Measurements from ENCODE around the gene DLGAP4.

Gene DLGAP4, protein sequence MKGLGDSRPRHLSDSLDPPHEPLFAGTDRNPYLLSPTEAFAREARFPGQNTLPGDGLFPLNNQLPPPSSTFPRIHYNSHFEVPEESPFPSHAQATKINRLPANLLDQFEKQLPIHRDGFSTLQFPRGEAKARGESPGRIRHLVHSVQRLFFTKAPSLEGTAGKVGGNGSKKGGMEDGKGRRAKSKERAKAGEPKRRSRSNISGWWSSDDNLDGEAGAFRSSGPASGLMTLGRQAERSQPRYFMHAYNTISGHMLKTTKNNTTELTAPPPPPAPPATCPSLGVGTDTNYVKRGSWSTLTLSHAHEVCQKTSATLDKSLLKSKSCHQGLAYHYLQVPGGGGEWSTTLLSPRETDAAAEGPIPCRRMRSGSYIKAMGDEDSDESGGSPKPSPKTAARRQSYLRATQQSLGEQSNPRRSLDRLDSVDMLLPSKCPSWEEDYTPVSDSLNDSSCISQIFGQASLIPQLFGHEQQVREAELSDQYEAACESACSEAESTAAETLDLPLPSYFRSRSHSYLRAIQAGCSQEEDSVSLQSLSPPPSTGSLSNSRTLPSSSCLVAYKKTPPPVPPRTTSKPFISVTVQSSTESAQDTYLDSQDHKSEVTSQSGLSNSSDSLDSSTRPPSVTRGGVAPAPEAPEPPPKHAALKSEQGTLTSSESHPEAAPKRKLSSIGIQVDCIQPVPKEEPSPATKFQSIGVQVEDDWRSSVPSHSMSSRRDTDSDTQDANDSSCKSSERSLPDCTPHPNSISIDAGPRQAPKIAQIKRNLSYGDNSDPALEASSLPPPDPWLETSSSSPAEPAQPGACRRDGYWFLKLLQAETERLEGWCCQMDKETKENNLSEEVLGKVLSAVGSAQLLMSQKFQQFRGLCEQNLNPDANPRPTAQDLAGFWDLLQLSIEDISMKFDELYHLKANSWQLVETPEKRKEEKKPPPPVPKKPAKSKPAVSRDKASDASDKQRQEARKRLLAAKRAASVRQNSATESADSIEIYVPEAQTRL

DNA sequence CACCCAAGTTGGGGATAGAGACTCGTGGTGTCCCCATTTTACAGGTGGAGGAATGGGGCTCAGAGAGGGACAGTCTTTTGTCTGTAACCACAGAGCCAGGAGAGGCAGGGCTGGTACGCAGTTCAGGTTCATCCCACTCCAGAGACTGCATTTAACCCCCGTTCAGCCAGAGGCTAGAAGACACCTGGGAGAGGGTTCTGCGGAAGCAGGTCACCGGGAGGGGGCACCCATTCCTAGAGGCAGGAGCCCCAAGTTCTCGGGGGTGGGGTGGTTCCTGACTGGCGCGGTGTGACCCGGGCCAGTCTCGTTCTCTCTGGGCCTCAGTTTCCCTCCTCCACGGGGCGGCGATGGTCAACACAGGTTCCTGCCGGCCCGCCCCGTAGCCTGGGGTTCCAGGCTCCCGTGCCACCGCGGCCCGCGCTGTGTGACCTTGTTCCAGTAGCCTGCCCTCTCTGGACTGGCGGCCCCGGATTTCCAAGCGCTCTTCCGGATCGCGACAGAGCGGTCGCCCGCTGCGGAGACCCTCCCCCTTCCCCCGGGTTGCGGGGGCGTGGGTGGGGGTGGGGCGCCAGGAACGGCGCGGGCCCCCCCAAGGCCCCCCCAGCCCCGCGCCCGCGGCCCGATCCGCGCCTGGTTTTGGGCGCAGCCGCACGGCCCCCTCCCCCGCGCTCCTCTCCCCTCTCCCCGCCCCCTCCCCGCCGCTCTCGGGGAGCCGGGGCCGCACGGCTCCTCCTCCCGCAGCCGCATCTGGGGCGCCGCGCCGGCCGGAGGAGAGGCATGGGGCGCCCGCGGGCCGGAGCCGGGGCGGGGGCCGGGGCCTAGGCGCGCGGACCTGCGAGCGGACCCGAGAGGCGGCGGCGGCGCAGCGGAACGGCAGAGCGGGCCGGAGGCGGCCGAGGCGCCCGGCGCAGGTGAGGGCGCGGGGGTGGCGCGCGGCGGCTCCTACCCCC, at the start of gene DLGAP4:
TSS of gene DLGAP4 (plus strand) at position 738 of the 950 bp plus-strand sequence. CDS start 125,379 bp downstream, outside the sequence.
- DNase-seq, result no peak

DNA sequence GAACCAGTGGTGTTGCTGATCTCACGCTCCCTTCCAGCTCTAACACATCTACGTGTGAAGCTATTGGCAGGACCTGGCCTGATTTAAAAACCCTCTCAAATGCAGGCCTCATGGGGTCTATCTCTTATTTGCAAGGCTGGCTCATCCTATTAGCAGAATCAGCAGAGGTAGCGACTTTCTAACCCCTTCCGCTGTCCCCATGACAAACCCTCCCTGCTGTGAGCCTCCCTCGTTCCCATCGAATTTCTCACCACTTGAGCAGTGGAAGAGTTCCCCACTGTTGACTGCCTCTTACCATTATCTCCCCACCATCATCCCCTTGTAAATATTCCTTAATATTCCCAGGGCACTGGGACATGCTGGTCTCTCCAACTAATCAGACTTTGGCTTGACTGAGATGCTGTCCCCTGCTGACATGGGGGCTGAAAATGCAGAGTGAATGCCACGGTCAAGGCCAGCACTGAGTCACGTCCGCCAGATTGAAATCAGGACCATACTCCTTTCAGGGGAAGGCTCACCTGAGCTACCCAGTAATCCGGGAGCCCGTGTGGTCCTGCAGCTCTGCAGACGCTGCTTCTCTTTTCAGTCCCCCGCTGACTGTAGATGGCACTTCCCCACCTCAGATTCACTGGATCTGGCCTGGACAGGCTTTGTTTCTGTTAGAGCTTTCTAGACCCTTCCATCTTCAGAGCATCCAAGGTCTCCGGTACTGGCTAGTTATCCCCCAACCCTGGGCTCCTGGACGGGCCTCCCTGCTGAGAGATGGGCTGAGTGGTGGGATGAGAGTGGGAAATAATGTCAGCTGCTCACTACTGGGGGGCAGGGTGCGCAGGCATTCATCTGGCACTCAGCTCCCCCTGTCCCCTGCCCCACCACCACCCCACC, 46.7 kb upstream of the DLGAP4 start:
- DNase-seq, result no peak

DNA sequence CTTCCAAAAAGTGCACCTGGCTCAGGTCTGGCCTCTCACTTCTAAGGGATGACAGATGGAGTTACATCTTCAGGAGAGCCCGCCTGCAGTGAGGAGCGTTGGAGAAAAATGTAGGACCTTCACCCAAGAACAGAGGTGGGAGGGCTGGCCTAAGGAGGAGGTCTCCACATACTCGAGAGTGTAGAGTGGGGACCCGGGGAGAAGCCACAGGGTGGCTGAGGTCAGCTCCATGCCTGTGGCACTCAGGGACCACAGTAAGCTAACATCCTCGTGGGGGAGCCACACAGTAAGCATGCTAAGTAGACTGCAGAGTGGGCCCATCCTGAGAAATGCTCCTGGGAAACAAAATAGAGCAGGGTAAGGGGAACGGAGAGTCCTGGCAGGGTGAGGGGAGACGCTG, 45.8 kb upstream of the DLGAP4 start:
- no peak for DNase-seq

DNA sequence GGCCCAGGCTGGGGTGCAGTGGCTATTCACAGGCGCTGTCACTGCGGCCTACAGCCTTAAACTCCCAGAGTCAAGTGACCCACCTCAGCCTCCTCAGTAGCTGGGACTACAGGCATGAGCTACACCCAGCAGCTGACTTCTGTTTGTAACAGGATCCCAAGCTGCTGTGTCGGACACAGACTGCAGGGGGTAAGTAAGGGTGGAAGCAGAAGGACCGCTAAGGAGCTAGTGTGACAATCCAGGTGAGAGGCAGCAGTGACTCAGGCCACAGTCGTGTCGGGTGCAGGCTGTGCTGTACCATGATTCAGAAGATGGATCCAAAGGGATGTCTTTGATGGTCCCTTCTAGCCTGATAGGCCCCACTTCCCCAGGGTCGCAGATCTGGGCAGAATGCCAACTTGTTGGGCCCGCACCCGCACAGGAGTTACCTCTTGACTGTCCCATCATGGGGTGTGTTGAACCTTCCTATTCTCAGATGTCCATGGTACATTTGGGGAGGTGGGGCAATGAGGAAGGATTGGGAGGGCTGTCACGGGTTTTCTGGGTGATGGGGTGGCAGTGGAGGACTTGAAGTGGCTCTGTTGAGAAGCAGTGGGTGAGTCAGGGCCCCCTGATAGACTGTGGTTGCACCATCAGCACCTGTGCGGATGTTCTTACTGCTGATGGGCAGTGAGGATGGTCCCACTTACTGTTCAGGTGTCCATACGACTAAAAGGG, 44.6 kb upstream of the DLGAP4 start:
- DNase-seq, result no peak

DNA sequence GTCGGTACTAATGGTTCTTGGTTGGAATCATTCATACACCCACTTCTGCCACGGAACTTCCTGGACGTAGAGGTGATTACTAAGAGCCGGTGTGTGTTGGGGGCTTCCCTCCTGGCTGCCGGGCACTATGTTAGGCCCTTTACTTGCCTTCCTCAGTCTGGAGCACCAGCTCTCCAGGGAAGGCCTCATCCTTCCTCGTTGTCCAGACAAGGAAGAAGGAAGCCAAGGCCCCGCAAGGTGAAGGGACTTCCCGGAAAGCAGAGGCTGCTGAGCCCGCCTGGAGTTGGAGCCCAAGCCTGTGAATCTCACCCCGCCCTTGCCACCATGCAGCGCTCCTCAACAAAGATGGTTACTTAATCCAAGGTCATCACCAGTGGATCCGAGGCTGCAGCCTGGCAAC, 43.7 kb upstream of the DLGAP4 start:
- no peak for DNase-seq

DNA sequence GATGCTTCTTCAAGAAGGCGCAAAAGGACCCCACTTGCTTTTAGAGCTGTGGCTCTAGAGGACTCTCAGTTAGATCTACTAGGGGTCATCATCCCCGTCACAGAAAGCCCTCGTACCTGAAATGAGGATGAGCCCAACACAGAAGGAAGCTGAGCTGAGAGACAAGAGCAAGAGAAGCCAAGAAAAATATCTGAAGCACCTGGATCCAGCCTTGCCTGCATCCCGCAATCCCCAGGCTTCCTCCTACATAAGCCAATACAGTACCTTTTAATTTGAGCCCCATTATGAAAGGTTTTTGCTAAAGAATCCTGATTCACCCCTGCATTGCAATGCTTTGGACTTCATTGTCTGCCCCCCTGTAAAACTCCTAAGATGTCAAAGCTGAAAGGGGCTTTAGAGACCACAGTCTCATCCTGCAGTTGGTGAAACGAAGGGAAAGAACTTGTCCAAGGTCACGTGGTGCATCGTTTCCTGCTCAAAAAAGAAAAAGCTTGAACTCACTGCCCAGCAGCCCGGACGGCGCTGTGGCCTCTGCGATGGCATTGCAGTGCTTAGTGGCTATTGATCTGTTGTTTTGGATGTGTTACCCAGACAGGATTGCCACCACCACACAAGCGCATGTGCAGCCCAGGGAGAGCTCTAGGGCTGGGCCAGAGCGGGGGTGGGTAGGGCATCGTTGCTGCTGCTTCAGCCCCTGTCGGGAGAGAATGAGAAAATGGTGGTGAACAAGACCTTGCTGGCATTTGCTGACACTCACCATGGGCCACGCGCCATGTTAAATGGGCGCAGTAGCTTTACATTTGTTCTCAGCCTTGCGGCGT, 41.5 kb upstream of the DLGAP4 start:
- DNase-seq, result no peak

DNA sequence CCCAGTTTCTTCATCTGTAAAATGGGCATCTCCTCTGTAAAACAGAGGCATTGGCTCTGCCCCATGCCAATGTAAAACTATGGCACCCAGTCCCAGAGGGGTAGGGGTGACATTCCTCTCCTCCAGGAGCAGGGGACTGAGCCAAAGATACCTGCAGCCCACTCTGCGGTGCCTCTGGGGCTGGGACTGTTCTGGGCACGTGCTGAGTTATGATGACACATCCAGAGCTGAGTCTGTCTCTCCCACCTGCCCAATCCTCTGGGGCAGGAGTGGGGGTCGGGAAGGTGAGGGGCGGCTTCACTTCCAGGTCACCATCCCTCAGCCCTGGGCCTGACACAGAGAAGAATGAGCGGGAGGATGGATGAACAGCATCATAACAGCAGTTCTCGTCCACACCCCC, 40.0 kb upstream of the DLGAP4 start:
- DNase-seq, result no peak

DNA sequence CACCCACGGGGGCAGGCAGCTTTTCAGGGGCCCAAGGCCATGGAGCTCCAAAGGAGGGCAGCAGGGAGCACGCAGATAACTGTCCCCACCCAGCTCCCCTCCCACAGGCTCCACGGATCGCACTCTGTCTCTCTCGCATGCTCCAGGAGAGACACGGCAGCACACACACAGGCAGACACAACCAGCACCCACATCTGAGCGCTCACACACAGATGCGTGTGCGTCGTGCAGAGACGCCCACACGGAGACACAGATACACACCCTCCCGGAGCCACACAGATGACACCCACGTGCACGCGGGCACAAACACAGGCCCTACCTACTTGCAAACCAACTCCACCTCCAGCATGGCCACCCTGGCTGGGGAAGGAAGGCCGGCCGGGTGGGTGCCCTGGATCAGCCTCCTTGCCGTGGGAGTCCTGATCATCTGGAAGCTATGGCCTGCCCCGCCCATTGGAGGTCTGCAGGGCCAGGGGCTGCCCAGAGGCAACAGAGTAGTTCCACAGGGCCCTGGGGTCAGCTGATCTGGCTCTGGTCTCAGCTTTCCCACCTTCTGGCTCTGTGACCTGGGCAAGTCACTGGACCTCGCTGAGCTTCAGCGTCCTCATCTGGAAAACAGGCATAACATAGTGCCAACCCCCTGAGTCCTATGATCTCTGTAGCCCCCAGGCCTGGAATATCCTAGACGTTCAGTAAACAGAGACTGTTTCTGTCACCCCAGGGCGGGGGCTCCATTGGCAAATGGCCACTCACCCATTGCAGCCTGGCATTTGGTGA, 38.3 kb upstream of the DLGAP4 start:
- no peak for DNase-seq

DNA sequence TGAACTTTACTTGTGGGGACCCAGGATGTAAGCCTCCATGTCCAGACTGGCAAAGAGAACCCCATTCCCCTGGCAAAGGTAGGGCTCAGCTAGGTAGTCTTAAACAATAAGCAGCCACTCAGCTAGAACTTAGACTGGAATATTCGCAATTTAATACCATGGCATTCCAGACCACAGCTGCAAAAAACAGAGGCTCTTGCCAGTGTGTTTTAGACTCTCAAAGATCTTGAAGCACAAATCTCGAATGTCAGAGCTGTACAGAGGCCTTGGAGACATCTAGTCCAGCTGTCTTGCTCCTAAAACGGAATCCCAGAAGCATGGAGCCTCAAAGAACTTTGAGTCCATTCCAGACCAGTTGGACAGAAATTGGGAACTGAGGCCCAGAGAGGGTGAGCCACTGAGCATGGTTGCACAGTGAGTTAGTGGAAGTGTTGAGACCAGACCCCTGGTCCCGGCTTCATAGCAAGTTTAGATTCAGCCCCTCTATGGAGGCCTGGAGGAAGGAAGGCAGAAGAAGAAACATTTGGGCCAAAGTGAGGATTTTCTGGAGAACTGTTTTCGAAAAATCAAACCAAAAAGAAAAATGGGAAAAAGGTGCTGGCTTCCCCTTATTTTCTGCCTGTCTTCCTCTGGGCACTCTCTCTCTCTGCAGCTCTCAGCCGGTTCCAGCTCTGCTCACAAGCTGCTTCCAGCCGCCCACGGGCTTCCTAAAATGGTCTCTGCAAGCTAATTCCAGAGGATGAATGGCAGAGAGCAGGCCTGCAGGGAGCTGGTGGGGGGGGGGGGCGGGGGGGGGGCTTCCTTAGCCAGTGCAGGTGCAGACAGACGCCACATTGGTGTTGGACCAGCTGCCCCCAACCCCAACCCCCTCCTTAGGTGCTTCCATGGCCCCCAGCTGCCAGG, 37.4 kb upstream of the DLGAP4 start:
- no peak for DNase-seq

DNA sequence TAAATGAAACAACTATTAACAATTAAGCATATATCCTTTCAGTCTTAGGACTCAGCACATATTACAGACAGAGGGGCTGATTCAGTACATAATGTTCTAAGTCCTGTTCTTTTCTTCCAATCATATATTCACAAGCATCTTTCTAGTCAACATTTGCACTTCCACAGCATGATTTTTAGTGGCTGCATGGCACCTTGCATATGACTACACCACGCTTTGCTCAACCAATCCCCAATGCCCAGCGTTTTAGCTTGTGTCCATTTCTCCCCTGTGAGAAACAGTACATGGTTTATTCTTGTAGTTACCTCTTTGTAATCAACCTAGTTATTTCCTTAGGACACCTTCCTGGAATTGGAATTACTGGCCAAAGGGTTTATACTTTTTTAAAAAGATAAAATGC, 36.6 kb upstream of the DLGAP4 start:
- no peak for DNase-seq

DNA sequence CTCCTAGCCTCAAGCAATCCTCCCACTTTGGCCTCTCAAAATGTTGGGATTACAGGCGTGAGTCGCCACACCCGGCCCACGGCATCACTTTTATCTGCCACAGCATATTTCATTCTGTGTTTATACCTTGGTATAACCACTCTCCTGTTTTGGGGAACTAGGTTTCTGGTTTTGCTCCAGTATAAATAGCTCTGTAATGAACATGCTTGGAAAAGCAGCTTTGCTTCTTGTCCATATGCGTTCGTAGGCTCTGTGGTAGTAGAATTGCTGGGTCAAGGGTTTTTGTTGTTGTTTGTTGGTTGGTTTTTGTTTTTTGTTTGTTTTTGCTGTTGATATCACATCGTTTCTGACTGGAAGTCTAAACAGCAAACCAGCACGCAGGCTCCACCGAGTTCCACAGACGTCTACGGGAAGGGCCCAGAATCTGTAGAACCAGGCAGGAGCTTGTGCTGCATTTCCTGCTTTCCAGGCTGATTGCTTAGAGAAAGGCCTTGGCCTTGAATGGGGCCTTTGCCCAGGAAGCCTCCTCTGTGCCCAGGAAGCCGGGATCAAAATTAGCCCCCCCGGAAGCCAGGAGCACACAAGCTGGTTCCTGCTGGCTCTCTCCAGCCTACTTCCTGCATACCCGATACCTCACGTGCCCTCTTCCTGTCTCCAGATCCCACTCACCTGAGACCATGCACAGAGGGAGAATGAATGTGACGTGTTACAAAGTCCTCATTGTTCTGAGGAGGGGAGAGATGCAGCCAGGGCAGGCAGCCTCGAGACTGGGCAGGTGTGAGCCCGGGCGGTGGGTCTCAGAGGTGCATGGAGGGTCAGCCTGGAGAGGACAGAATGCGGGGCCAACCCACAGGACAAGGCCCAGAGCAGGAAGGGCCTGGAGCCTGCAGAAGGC, 35.1 kb upstream of the DLGAP4 start:
- DNase-seq, result no peak

DNA sequence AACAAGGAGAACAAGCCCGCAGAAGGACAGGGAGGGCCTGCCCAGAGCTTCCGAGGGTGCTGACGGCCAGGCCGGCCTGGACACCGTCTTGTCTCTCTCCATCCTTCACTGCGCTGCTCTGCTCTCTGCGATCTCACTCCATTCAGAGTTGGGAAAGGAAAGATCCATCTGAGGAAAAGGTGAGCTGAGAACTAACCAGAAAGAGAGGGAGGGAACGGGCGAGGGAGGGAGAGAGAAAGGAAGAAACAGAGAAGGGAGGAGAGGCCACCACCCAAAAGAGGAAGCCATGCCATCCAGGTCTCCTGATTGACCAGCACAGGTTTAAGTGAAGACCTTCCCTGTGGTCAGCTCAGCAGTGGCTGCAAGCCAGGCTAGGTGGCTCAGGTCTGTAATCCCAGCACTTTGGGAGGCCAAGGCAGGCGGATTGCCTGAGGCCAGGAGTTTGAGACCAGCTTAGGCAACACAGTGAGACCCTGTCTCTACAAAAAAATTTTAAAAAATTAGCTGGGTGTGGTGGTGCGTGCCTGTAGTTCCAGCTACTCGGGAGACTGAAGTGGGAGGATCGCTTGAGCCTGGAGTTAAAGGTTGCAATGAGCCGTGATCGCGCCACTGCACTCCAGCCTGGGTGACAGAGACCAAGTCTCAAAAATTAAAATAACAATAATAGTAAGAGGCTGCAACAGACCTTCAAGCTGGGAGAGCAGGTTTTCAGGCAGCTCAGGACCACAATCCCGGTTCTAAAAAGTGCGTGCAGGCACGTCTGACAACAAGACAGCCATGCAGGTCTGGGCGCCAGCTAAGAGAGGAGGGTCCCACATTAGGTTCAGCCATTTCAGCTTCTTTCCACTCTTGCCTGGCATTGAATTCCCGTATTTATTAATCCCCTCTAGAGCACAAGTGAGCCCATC, 34.2 kb upstream of the DLGAP4 start:
- DNase-seq, result no peak

DNA sequence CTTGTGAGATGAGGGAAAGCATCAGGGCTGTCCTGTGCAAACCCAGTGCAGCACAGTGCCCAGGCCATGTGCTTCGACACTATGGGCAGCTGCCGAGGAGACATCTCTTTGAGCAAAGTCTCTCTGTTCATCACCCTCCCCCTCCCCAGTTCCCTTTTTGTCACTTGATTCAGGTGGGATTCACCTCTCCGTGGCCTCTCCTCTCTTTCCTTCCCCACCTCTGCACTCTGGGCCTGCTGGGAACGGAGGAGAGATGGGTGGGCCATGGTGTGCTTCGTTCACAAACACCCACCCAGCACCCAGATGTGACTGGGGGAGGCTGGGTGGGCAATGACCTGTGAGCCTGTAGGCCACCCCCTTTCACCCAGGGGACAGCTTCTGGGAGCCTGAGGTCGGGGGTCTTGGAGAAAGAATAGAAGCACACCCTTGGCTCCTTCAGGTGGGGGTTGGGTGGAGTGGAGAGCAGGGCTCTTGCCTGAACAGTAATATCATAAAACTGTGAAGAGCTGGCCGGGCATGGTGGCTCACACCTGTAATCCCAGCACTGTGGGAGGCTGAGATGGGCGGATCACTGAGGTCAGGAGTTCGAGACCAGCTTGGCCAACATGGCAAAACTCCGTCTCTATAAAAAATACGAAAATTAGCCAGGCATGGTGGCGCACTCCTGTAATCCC, 33.5 kb upstream of the DLGAP4 start:
- no peak for DNase-seq

DNA sequence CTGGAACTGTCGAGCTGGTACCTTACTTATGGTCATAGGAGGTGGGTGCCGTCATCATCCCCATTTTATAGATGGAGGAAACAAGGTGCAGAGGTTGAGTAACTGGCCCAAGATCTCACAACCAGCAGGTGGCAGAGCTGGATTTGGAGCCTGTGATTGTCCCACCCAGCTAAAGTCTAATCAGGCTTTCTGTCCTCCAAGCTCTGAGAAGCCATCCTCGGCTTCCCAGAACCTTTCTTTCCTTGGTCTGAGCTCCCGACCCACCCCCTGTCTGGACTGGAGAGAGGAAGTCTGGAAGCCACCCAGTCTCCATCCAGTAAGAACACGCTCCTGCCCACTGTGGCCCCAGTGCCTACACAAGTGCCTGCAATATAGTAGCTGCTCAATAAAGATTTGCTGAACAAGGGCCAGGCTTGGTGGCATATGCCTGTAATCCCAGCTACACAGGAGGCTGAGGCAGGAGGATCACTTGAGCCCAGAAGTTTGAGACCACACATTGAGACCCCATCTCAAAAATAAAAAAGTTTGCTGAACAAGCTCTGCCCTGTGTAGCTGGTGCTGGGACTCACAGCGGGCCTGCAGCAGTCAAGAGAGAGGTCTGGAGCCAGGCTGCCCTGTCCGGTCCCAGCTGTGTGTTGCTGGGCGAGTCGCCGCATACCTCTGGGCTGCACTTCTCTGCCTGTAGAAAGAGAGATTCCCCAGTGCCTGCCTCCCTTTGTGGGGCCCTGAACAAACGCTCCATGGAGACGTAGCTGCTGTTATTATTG, 32.5 kb upstream of the DLGAP4 start:
- DNase-seq, result no peak

All from C1 segment of cervical spinal cord (tissue), 14 donors.